ENCODE data around the gene RNU1-2. TPM values are rescaled to one million over a fixed set of nuclear protein-coding genes. Genes with fewer than 3 reads are reported as not detected.
A peak's percentile ranks its signal among the peaks of the same experiment; 100 is the strongest.
"Not testable (repeated sequence)": the region's sequence is repeated elsewhere in the genome, so short reads cannot be mapped to it uniquely, and the experiment has no call there.

The RNU1-2 gene
- total RNA-seq, 4 donors from 2014 or later: under 0.01 TPM

DNA sequence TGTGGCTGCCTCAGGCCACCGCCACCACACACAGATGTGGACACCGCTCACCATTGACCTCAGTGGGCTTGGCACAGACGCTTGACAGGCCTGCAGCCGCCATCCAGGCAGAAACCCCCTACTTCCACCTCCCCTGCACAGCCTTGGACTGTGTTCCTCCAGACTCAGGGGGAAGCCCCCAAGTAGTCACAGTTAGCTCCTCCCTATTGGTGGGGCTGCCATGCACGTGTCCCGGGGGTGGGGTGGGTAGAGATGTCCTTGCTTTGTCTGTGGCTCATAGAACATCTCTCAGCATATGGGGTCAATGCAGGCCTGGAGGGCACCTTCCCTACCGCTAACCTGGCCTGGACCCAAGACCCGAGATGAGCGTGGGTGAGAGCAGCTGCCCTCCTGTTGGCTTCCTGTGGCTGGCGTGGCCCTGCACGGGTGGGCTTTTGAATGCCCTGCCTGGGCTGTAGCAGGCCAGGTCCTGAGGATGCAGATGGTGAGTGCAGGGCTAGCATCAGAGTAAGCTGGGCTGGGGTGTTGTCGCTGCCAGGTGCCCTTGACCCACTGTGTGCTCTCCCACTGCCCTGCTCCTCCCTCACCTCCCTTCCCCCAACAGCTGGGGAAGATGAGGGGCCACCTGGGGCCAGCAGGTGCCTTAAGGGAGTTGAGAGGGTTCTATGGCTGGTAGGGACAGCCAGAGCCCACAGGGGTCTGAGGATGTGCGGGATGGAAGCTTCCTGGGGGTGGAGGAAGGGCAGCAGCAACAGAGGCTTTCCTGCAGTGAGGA, 32.1 kb downstream of the RNU1-2 start:
- Histone ChIP-seq H3K27me3 (no peaks in the 10 kb centered on the region), H3K4me3 (no peak overlapping the region), H3K27ac (no peak overlapping the region), H3K36me3 (peaks cover 12% of the 10 kb centered on the region), H3K9me3 (no peaks in the 10 kb centered on the region), H3K4me1 (peaks cover 41% of the 10 kb centered on the region)
- no peak for TF ChIP-seq EP300 (IDR thresholded peaks at IDR 0.05)
- TF ChIP-seq, protein P1, sequence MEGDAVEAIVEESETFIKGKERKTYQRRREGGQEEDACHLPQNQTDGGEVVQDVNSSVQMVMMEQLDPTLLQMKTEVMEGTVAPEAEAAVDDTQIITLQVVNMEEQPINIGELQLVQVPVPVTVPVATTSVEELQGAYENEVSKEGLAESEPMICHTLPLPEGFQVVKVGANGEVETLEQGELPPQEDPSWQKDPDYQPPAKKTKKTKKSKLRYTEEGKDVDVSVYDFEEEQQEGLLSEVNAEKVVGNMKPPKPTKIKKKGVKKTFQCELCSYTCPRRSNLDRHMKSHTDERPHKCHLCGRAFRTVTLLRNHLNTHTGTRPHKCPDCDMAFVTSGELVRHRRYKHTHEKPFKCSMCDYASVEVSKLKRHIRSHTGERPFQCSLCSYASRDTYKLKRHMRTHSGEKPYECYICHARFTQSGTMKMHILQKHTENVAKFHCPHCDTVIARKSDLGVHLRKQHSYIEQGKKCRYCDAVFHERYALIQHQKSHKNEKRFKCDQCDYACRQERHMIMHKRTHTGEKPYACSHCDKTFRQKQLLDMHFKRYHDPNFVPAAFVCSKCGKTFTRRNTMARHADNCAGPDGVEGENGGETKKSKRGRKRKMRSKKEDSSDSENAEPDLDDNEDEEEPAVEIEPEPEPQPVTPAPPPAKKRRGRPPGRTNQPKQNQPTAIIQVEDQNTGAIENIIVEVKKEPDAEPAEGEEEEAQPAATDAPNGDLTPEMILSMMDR (IDR thresholded peaks at IDR 0.05): no peak
- no peak for TF ChIP-seq POLR2A (IDR thresholded peaks at IDR 0.05)
- TF ChIP-seq POLR2AphosphoS5 (IDR thresholded peaks at IDR 0.05): no peak
- DNase-seq (ENCODE audit: low spot score in 2 of 2): no peak
- 79% methylated on average over 12 of the region's 13 CpGs for WGBS

GRCh38 chr1:16929146-16930041, 33.6 kb downstream of the RNU1-2 start:
- 59% methylated on average over 18 of the region's 24 CpGs for WGBS
- Histone ChIP-seq H3K36me3 (peaks cover 16% of the 10 kb centered on the region), H3K27ac (peak overlapping the region; percentile 12), H3K4me1 (peaks cover 40% of the 10 kb centered on the region)
- H3K27me3 ChIP-seq; DNase-seq (ENCODE audit: low spot score in 2 of 2); H3K9me3 ChIP-seq; H3K4me3 ChIP-seq: not testable (repeated sequence)
- TF ChIP-seq POLR2AphosphoS5 (IDR thresholded peaks at IDR 0.05): peak in 1 of 3 donors; percentile 81

- H3K4me1 ChIP-seq: peaks cover 20% of the 10 kb centered on the region
- H3K9me3 ChIP-seq; DNase-seq (ENCODE audit: low spot score in 2 of 2); H3K27me3 ChIP-seq; H3K4me3 ChIP-seq; H3K27ac ChIP-seq: not testable (repeated sequence)
- H3K36me3 ChIP-seq: peaks cover 25% of the 10 kb centered on the region
- 89% methylated on average over 16 of the region's 18 CpGs for WGBS
Observed at GRCh38 chr1:16931206-16931934, 35.6 kb downstream of the RNU1-2 start.

DNA sequence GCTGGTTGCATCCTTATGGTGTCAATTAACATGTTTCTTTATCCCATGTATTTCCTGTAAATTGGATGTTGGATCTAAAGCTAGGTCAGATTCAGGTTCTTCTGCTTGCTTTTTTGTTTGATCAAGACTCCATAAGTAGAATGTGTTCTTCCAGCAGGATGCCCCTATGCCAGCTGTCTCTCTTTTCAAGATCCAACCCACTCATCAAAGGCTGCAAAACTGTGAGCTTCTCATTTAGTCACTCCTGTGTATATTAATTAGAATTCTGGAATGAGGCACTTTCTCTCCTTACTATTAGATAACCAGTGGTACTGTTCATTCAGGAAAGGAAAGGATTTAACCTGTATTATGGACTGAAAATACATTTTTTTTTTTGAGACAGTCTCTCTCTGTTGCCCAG, 38.2 kb downstream of the RNU1-2 start:
- peaks cover 14% of the 10 kb centered on the region for H3K4me1 ChIP-seq

GRCh38 chr1:16936580-16936979, 40.8 kb downstream of the RNU1-2 start:
- DNase-seq (ENCODE audit: low spot score in 2 of 2); H3K4me1 ChIP-seq; H3K4me3 ChIP-seq; H3K27ac ChIP-seq; H3K27me3 ChIP-seq; H3K9me3 ChIP-seq: not testable (repeated sequence)
- WGBS: 91% methylated on average over 16 of the region's 16 CpGs
- H3K36me3 ChIP-seq: peaks cover 56% of the 10 kb centered on the region

More for the DNA sequence above, 38.2 kb downstream of the RNU1-2 start:
- not testable (repeated sequence) for H3K27me3 ChIP-seq; H3K9me3 ChIP-seq; H3K4me3 ChIP-seq; H3K27ac ChIP-seq; DNase-seq (ENCODE audit: low spot score in 2 of 2)
- peaks cover 45% of the 10 kb centered on the region for H3K36me3 ChIP-seq

DNA sequence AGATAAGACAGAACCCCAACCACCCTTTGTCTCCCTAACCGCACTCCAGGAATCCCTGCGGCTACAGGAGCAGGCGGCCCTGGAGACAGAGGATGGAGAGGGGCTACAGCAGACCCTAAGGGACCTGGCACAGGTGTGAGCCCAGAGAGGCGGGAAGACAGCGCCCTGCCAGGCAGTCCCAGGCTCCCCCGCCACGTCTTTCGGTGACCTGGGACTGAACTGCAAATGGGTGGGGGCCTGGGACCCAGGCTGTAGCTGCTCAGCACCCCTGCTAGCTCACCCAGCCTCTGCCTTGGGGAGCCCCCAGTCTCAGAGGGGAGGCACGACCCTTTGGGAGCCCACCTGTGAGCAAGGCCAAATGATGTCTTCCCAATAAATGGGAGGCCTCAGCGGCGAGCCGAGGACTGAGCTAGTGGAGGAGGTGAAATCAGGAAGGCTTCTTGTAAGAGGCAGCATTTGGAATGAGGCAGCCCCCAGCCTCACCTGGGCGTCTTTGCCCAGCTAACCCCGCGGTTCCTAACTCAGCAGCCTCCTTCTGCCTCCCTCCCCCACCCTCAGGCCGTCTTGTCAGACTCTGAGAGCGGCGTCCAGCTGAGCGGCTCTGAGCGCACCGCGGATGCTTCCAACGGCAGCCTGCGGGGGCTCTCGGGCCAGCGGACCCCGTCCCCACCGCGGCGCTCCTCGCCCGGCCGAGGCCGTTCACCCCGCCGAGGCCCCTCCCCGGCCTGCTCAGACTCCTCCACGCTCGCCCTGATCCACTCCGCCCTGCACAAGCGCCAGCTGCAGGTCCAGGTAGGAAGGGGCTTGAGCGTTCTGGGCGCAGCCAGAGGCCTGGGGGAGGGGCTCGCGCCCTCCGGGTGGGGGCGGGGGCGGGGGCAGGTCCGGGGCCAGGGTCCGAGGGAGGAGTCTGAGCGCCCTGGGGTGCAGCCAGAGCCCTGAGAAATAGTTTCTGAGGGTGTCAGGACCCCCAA, 42.9 kb downstream of the RNU1-2 start:
- Histone ChIP-seq H3K4me3 (no peak overlapping the region), H3K36me3 (peaks cover 71% of the 10 kb centered on the region), H3K4me1 (no peaks in the 10 kb centered on the region), H3K27me3 (no peaks in the 10 kb centered on the region), H3K27ac (no peak overlapping the region), H3K9me3 (no peaks in the 10 kb centered on the region)
- TF ChIP-seq, protein P1 (IDR thresholded peaks at IDR 0.05): no peak
- TF ChIP-seq POLR2A (IDR thresholded peaks at IDR 0.05) (no peak), POLR2AphosphoS5 (IDR thresholded peaks at IDR 0.05) (no peak), EP300 (IDR thresholded peaks at IDR 0.05) (no peak)
- 78% methylated on average over 51 of the region's 51 CpGs for WGBS
- DNase-seq (ENCODE audit: low spot score in 2 of 2): no peak

DNA sequence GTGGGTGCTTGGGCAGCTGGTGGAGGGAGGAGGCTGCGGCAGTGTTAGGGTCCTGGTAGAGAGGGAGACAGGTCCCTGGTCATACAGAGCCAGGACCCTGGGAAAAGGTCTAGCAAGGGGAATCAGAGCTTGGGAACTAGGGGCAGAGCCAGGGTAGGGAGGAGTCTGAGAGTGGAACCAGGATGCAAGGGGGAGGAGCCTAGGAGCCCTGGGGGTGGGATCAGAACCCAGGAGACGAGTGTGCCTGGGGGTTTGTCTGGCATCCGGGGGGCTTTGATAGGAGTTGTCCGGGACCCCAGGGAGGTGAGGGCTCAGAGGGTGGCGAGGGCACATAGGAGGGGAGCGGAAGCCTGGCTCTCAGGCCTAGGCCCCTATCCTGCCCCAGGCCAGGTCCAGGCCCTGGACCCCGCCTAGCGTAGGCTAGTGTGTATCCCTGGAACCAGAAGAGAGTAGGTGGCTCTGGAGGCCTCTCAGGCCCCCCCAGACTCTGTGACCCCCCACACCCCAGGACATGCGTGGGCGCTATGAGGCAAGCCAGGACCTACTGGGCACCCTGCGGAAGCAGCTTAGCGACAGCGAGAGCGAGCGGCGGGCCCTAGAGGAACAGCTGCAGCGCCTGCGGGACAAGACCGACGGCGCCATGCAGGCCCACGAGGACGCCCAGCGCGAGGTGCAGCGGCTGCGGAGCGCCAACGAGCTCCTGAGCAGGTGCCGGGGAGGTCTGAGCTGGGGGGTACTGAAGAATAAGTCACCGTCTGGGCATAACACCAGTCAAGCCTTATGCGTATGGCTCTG, 43.8 kb downstream of the RNU1-2 start:
- peaks cover 71% of the 10 kb centered on the region for H3K36me3 ChIP-seq
- not testable (repeated sequence) for H3K9me3 ChIP-seq; H3K27ac ChIP-seq; DNase-seq (ENCODE audit: low spot score in 2 of 2); H3K4me3 ChIP-seq; H3K4me1 ChIP-seq; H3K27me3 ChIP-seq
- 94% methylated on average over 32 of the region's 32 CpGs for WGBS

Data from suprapubic skin (tissue), 4 donors.